ENCODE data around the gene RNF220.
"Not testable (repeated sequence)": the region's sequence is repeated elsewhere in the genome, so short reads cannot be mapped to it uniquely, and the experiment has no call there.

RNF220 gene

DNA sequence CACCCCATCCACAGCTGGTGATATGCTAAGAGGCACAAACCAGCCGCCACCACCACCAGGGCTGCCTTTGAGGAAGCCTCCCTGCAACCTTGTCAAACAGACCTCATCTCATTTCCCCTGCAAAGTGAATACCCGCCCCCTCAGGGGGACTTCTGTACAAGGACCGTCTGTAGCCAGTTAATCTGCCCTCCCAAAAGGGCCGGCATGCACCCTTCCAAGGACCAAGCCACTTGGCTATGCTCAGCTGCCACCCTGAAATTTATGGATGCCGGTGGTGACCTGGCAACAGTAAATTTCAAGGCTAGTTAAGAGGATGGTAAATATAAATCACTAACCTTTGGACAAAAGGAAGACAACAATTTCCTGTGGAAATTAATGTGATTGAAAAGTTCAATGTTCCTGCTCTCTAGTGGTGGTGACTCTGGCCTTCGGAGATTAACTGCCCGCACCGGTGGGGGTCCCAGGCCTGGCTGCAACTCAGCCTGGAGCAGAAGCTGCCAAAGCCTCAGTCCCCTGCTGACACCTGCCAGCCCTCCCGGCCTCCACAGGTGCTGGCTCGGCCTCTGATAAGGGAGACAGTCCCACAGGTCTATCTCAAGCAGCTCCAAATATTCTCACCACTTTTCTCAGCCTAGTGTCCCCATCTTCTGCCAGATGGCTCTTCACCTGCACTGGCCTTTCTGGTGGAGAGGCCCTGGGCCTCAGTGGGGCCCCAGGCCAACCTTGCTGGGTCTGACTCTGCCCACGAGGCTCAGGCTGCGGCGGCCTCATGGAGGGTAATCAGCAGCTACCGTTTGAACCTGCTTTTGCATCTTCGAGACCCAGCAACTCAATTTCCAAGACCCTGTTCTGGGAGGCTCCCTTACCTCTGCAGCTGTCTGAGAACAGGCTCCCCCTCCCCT is 257.0 kb downstream of the RNF220 start:
- DNase-seq = no peak

DNA sequence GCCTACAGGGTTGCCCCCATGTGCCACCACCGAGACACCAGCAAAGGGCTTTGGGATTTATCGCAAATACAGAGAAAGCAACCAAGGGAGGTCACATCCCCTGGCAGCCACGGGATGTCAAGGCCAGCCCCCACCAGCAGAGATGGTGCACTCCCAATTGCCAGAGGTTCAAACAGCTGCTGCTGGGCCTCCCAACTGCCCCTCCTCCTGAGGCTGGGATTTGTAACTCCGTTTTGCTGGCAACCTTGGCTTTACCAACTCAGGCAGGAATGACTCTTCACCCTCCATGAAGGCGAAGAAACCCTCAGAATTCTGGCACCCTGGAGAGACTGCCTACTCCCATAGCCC is 257.6 kb downstream of the RNF220 start:
- no peak for DNase-seq

DNA sequence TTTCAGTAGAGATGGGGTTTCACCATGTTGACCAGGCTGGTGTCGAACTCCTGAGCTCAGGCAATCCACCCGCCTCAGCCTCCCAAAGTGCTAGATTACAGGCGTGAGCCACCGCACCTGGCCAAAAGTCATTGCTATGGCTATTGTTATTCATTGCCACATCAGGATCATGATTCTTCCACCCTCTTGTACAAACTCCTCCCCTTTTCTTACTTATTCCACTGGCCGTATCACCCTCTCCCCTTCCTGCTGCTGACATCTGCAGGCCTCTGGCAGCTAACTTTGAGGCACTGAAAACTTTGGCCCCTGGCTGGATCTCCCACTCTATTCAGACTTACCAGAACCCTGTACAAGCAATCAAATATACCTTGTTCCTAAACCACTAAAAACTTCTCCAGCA is 258.4 kb downstream of the RNF220 start:
- no peak for DNase-seq

DNA sequence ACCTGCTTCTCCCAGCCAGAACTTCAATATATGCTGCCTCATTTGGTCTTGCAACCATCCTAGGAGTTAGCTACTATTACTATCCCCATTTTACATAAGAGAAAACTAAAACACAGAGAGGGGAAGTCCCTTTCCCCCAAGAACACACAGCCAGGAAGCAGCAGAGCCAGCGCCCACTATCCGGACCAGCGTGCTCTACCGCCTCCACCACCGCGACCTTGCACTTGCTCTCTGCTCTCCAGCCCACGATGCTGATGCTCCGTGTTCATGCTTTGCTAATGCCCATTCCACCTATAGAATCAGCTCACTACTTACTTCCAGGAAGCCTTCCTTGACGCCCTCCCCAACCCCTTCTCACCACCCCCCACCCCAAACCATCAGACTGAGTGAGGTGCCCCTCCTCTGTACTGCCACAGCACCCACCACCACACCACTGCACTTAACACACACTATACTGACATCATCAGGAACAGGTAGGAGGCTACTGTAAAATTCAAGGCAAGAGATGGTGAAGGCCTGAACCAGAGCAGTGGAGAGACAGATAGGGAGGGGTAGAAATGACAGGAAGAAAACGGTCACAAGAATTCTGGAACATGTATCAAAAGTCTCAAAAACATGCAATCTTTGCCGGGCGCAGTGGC is 259.8 kb downstream of the RNF220 start:
- DNase-seq = peak; percentile 30 to 55

DNA sequence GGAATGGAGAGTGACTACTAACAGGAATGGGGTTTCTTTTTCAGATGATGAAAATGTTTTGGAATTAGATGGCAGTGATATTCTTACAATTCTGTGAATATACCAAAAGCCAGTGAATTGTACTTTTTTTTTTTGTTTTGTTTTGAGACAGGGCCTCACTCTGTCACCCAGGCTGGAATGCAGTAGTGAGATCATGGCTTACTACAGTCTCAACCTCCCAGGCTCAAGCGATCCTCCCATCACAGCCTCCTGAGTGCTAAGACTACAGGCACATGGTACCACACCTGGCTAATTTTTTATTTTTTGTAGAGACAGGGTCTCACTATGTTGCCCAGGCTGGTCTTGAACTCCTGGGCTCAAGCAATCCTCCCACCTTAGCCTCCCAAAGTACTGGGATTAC is 261.7 kb downstream of the RNF220 start:
- DNase-seq = not testable (repeated sequence)

DNA sequence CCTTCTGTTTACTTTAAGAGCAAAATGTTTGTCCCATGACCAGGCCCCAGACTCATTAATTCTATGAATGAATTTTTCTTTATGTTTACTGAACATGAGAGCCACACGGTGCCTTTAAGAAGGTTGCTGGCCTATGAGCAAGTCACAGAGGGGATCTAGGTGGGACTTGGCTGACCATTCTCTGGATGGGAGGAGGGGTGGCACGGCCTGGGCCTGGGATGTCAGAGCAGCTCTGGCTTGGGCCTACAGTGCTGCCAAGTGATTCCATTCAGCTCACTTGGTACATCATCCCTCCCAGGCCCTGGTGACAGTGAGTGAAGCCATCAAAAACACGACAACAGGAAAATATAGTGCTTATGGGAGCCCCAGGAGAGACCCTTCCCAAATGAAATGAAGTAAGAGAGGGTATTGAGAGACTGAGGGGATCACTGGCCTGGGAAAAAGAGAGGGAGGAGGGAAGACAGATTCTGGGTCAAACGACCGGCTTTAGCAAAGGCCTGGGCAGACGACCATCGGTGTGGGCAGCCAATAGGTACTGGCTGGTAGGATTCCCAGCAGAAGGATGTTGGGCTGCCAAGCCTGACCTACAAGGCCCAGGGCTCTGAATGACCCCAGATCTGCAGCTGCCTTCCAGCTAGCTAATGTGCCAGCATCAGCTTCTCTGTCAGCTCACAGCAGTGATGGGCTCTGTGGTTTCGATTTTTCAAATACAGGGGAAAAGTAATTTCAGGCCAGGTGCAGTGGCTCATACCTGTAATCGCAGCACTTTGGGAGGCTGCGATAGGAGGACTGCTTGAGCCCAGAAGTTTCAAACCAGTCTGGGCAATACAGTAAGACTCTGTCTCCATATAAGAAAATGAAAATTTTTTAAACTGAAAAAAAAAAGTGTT is 265.9 kb downstream of the RNF220 start:
- DNase-seq = no peak

DNA sequence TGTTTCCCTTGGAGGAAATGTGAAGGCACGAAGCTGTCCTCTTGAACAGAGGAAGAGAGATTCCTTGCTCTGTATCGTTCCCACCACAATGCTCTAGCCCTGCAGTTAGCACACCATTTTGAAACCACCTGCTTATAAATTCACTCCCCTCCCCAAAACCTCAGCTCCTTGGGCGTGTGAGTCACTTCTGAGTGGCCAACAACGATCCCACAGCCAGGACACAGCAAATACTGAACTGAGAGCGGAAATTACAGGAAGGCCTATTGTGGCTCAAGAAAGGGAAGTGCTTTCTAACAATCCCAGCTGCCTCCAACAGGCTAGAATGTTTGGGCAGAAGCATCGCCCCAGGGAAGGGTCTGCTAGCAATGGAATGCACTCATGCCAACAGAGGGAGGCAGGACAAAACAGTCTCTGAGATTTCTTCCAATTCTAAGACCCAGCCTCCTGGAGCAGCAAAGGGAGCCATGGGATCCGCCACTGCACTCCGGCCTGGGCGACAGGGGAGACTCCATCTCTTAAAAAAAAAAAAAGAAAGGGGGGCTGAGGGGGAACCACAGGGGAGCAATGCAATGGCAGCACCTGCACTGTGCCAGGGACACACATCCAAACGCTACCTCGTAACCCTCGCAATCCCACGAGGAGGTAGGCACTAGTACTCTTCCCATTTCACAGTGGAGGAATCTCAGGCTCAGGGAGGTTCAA is 267.4 kb downstream of the RNF220 start:
- DNase-seq = no peak

DNA sequence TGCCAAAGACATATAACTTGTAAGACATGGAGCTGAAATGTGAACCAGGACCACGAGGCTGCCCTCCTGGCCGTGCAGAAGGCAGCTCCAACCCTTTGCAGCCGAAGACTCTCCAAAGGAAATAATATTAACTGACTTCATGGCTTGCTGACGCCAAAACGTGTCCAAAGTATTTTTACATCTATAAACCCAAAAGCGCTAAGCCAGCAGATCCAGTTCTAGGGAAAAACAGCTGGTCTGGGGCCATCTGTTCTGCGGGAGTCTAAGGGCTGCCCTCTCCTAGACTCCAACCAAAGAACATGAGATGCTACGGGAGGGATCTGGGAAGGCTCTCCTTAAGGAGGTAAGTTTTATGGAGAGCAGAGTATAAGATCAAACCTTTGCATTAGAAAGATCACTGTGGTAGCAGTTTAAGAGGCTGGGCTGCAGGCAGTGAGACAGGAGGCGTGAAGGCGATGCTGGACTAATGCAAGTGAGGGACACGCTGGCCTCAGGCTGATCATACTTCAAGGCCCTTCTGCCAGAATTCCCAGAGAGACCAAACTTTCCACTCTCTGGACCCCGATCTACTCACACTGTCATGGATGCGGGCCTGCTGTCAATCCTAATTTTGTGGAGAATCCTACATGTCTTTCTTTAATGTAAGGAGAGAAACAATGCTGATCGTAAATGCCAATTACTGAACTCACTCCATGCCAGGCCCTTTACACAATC is 268.1 kb downstream of the RNF220 start:
- DNase-seq = no peak

DNA sequence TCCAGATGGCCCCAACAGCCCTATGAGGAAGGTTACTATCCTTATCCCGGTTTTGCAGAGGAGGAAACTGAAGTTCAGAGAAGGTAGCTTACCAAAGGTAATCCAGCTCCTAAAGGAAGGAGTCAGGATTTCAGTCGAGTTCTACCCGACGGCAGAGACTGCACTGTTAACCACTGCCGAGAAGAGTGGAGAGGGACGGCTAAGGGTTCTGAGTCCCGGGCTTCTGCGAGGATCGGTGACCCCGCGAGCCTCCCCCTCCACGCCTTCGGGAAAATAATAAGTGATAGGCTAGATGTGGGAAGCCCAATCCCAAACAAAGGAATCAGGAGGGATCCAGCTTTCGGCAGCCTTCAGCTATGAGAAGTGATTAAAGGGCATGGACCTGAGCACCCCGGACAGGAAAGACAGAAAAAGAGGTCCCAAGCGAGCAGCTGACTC is 268.6 kb downstream of the RNF220 start:
- DNase-seq = no peak

DNA sequence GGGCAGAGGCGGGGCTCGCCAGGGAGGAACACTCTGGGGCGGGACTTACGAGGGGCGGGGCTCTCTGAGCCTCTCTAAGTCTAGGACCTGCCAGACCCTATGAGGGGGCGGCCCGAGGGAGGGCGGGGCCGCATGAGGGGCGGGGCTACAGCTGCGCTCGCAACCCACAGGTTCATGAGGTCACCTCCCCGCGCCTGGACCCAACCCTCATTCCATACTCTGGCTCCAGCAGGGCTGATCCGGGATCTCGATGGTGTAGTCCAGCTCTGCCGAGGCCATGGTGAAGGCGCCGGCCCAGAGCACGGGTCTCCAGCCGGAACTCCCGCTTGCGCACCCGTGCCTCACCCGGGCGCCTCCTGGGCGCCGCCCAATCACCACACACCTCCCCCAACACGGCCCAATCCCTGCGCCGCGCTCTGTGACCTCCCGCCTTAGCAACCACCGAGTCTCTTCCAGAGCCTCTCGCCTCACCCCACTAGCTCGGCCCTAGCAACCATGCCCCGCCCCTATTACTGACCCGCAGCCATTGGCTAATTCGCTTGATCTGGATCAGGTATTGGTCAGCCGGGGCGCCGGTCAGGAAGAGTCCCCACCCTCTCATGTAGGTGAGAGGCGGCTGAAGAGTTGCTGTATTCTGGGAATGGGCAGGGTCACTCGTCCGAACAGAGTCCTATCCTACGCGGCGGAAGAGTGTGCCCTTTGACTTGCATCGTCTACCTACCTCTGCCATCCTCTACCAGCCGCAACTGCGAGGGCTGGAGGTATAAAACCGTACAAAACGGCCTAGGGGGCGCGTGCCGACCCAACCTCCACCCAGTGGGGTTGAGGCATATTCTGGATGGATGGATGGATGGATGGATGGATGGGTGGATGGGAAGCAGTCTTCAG is 269.3 kb downstream of the RNF220 start, which contains the start of the genes ARMH1 and TMEM53:
TSS of gene ARMH1 (plus strand) at position 602 of the 888 bp plus-strand sequence. CDS start 14,984 bp downstream, outside the sequence.
TSS of gene TMEM53 (minus strand) at position 369 of the 888 bp plus-strand sequence. CDS start at position 279, 90 bp downstream.
- DNase-seq = peak; percentile 93 to 95

DNA sequence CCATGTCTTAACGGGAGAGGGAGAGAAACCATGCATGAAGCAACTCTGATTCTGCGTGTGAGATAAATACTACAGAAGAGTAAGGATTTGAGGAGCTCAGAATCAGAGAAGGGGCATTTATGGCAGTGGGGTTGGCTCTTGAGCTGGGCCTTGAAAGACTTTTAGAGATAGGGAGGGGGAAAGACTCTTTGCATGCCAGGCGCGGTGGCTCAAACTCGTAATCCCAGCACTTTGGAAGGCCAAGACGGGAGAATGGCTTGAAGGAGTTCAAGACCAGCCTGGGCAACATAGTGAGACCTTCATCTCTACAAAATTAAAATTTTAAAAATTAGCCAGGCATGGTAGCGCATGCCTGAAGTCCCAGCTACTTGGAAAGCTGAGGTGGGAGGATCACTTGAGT is 270.1 kb downstream of the RNF220 start:
- DNase-seq = no peak

DNA sequence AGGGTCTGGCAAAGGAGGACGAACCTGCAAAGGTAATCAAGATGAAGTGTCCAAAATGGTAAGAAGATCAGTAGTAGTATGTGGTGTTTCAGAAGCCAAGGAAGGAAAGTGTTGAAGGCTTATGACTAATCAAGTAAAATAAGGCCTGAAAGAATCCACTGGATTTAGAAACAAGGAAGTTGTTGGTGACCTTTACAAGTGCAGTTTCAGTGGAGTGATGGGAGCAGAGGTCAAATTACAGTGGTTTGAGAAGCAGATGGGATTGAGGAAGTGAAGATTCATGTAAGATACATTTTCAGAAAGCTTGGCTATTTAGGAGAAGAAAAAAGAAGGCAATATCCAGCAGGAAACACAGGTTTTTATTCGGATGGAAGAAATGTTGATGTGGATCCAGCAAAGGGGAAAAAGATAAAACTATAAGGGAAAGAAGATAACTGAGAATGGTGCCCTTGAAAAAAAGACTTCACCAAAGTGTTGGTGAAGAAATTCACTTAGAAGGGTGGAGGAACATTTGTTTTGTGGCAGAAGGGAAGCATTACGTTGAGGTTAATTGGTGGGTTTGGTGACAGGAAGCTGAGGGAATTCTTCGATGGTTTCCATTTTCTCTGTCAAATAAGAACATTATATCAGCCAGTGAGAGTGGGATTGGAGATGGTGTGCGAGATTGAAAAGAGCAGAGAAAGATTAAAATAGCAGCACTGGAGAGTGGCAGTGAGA is 271.6 kb downstream of the RNF220 start:
- no peak for DNase-seq

DNA sequence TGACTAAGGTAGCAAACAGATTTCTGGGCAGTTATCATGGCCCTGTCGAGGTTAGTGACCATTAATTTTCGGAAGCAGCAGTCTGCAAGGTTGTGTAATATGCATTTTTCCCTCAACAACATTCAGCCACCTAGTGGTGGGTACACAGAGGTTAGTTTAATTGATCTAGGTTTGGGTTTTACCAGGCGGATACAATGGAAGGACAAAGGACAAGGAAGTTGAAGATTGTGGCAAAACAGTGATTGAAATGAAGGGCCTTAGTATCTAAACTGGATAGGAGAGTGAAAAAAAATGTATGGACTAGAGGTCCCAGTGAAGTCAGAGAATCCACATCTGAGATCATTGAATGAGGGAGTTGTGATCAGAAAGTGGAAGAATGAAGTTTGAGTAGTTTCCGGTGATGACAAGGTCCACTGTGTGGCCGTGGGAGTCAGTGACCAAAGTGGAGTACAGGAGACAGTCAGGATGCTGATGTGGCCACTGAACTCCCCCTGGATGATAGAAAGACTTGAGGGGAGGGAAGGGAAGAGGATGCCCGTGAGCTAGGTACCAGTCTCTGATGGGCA is 272.2 kb downstream of the RNF220 start:
- DNase-seq = no peak

DNA sequence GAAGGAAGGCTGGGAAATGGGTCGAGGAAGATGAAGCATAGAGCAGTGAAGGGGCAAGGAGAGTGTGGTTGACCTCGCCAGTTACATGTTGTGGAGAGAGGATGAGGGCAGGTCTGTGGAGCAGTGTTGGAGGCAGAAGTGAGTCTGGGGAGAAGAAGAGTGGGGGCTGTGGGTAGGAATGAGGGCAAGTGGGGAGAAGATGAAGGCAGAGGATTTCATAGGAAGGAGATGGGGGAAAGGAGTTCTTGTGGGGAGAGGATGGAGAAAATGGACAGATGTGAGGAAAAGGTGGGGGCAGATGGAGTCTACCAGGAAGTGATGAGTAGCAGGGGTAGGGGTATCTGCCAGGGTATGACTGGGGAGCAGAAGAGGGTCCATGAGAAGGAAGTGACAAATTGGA is 273.1 kb downstream of the RNF220 start:
- no peak for DNase-seq

DNA sequence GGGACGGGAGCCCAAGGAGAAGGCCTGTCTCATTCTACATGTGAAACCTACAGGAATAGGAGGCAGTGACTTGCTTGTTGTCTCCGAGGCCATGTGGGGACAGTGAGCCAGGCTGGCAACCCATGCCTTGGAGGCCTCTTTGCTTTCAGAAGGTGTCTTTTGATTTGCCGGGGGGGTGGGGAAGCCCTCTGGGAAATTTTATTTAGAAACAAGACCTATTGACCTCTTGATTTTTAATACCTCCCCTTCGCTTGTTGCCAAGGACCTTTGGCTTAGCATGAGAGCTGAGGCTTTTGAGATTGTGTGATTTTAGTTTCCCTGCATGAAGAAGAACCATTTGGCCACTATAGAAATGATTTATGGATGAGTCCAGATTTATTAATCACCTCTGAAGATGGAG is 273.6 kb downstream of the RNF220 start:
- no peak for DNase-seq

DNA sequence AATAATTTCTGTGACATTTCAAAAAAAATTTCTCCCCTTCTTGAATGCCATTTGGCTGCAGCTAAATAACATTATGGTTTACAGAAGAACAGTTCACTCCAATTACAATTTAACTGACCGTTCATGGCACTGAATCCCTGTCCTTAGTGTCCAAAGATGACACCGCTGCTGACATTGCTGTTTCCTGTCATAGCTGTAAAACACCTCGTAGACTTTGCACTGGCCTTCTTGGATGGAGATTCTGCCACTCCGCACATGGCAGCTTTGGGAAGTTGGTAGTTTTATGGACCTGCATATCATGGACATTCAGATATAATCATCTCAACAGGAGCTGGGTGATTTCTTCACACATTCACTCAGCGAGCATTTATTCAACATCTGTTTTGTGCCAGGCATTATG is 274.4 kb downstream of the RNF220 start:
- no peak for DNase-seq

DNA sequence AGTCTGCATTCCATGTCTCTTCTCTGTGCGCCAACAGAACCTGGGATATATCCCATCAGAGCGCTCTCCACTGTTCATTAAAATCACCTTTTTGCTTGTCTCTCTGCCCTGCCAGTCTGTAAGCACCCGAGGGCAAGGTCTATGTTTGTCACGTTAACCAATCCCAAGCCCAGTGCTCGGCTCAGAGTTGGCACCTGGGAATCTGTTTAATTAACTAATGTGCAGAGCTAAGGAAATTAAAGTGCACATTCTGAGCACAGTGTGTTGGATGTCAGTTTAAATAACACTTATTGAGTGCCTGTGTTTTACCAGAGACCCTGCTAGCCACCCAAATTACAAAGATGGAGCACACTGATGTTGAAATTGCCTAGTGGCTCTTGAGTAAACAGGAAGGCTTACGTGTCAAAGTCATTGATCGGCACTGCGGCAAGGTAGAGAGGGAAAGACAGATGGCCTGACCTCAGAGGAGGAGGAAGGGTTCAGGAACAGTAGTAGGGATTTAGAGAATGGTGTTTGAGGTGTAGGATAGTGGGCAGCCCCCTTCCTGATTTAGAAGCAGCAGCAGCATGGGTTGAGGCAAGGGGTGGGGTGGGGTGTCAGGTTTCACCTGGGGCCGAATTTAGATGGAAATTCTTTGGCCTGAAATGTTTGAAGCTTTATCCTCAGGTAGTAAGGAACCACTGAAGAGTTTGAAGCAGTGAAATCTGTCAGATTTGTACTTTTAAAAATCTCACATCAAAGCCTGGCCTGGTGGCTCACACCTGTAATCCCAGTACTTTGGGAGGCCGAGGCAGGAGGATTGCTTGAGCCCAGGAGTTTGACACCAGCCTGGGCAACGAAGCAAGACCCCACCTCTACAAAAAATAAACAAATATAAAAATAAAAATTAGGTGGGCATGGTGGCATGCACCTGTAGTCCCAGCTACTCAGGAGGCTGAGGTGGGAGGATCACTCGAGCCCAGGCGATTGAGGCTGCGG is 277.1 kb downstream of the RNF220 start:
- no peak for DNase-seq

DNA sequence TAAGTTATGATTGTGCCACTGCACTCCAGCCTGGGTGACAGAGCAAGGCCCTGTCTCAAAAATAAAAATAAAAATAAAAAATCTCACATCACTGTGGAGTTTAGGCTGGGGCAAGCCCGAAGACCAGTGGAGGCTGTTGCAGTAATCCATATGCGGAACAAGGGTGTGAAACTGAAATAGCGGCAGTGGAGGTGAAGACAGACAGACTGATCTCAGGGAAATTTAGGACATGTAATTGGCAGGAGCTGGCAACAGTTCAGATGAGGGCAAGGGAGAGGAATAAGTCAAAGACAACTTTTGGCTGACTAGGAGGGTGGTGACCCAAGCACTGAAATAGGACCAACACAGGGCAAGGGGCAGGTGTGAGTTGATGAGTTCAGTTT is 277.8 kb downstream of the RNF220 start:
- DNase-seq = no peak
